Measurements from ENCODE around the gene RALGPS1. TPM values are rescaled to one million over a fixed set of nuclear protein-coding genes. Genes with fewer than 3 reads are reported as not detected.

RALGPS1 gene
- total RNA-seq, 4 donors from 2014 or later: 3.3 to 9.8 (median 6.7) TPM

- Histone ChIP-seq H3K27me3 (no peaks in the 10 kb centered on the region), H3K9me3 (no peaks in the 10 kb centered on the region), H3K27ac (peak overlapping the region in 3 of 4 donors; percentile 27 to 74 (median 59)), H3K4me3 (no peak overlapping the region), H3K36me3 (peaks cover 0 to 10% (median 0%) of the 10 kb centered on the region in 3 donors), H3K4me1 (peaks cover 0 to 31% (median 15%) of the 10 kb centered on the region in 4 donors)
- no peak for DNase-seq (ENCODE audit: low spot score in 2 of 2)
- WGBS, 2 donors: 15 to 19% methylated on average over 4 of the region's 4 CpGs
- no peak for TF ChIP-seq POLR2A (IDR thresholded peaks at IDR 0.05)
- TF ChIP-seq EP300 (IDR thresholded peaks at IDR 0.05): no peak
- TF ChIP-seq, protein P1, sequence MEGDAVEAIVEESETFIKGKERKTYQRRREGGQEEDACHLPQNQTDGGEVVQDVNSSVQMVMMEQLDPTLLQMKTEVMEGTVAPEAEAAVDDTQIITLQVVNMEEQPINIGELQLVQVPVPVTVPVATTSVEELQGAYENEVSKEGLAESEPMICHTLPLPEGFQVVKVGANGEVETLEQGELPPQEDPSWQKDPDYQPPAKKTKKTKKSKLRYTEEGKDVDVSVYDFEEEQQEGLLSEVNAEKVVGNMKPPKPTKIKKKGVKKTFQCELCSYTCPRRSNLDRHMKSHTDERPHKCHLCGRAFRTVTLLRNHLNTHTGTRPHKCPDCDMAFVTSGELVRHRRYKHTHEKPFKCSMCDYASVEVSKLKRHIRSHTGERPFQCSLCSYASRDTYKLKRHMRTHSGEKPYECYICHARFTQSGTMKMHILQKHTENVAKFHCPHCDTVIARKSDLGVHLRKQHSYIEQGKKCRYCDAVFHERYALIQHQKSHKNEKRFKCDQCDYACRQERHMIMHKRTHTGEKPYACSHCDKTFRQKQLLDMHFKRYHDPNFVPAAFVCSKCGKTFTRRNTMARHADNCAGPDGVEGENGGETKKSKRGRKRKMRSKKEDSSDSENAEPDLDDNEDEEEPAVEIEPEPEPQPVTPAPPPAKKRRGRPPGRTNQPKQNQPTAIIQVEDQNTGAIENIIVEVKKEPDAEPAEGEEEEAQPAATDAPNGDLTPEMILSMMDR (IDR thresholded peaks at IDR 0.05): no peak
These were observed 319.0 kb downstream of the RALGPS1 start for GRCh38 chr9:127233550-127233949.

DNA sequence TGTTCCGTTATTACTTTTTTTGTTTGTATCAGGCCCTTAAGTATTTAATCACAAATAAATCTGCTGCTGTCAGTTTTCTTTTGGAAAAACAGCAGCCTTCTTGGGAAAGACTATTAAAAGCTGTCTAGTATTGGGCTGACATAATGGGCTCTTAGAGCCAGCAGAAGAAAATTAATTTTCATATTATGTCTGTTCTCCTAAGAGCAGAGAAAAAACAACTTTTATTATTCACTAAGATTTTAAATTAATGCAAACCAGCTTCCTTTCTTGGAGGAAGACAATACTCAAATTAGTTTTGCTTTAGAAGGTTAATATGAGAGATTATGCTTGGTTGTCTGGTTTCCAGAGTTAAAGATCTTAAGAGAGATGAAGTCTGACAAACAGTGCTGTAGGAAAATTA is 319.4 kb downstream of the RALGPS1 start:
- peak overlapping the region in 2 of 4 donors; percentile 59 to 74 for H3K27ac ChIP-seq
- H3K4me3 ChIP-seq: no peak overlapping the region
- peaks cover 0 to 31% (median 15%) of the 10 kb centered on the region in 4 donors for H3K4me1 ChIP-seq
- TF ChIP-seq POLR2A (IDR thresholded peaks at IDR 0.05): no peak
- TF ChIP-seq, protein P1 (IDR thresholded peaks at IDR 0.05): no peak
- no peak for TF ChIP-seq EP300 (IDR thresholded peaks at IDR 0.05)
- peaks cover 0 to 10% (median 0%) of the 10 kb centered on the region in 3 donors for H3K36me3 ChIP-seq
- 14 to 18% methylated on average over 1 of the region's 1 CpG for WGBS, 2 donors
- H3K27me3 ChIP-seq: no peaks in the 10 kb centered on the region
- no peak for DNase-seq (ENCODE audit: low spot score in 2 of 2)
- H3K9me3 ChIP-seq: no peaks in the 10 kb centered on the region

DNA sequence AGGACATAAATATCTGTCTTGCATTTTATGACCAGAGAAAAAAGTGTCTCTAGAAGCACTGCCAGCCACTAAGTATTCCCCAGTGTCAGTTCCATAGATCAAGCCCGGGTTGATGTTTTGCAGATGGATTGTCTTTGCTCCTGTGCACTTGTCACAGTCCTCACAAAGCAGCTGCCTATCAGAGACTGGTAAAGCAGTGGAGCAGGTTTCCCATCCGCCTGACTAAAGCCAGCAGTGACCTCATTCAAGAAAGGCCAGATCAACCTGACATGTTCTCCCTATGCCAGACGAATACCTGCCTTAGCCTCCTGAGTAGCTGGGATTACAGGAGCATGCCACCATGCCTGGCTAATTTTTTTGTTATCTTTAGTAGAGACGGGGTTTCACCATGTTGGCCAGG is 323.2 kb downstream of the RALGPS1 start:
- no peaks in the 10 kb centered on the region for H3K27me3 ChIP-seq
- H3K36me3 ChIP-seq: peaks cover 0 to 10% (median 0%) of the 10 kb centered on the region in 3 donors
- TF ChIP-seq POLR2A (IDR thresholded peaks at IDR 0.05): no peak
- no peak for TF ChIP-seq EP300 (IDR thresholded peaks at IDR 0.05)
- TF ChIP-seq, protein P1 (IDR thresholded peaks at IDR 0.05): no peak
- H3K4me3 ChIP-seq: no peak overlapping the region
- WGBS, 2 donors: 75 to 82% methylated on average over 4 of the region's 4 CpGs
- no peaks in the 10 kb centered on the region for H3K9me3 ChIP-seq
- peaks cover 0 to 24% (median 12%) of the 10 kb centered on the region in 4 donors for H3K4me1 ChIP-seq
- H3K27ac ChIP-seq: no peak overlapping the region
- no peak for DNase-seq (ENCODE audit: low spot score in 2 of 2)

DNA sequence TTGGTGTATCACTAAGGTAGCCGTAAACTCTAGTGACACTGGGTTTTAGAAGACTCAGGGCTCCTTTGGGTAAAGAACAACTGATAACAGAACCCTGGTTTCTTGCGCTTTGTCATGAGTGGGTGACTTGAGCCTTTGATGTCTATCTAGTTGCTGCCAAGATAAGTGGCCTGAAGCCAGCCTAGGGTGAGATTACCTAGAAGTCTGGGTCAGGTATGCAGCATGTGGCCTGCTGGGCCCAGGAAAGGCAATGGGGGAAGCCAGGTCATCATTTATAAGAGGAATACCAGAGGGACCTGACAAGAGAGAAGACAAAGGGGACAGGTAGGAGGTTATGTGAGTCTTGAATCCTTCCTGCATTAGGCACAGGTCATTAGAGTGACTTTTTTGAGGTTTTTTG is 326.8 kb downstream of the RALGPS1 start:
- H3K27me3 ChIP-seq: no peaks in the 10 kb centered on the region
- H3K4me3 ChIP-seq: no peak overlapping the region
- TF ChIP-seq EP300 (IDR thresholded peaks at IDR 0.05): no peak
- no peak for TF ChIP-seq POLR2A (IDR thresholded peaks at IDR 0.05)
- TF ChIP-seq, protein P1 (IDR thresholded peaks at IDR 0.05): no peak
- peaks cover 0 to 11% (median 3%) of the 10 kb centered on the region in 4 donors for H3K4me1 ChIP-seq
- peaks cover 0 to 10% (median 0%) of the 10 kb centered on the region in 3 donors for H3K36me3 ChIP-seq
- no peak overlapping the region for H3K27ac ChIP-seq
- H3K9me3 ChIP-seq: no peaks in the 10 kb centered on the region
- whole genome bisulfite sequencing, 2 donors: 93 to 96% methylated on average over 2 of the region's 2 CpGs
- no peak for DNase-seq (ENCODE audit: low spot score in 2 of 2)

GRCh38 chr9:127244609-127245601 is 330.3 kb downstream of the RALGPS1 start:
- H3K9me3 ChIP-seq: no peaks in the 10 kb centered on the region
- no peaks in the 10 kb centered on the region for H3K36me3 ChIP-seq
- 11% methylated on average over 47 to 51 of the region's 53 CpGs for WGBS, 2 donors
- H3K27me3 ChIP-seq: no peaks in the 10 kb centered on the region
- TF ChIP-seq, protein P1 (IDR thresholded peaks at IDR 0.05): peak in 2 of 5 experiments; percentile 10 to 34
- TF ChIP-seq POLR2A (IDR thresholded peaks at IDR 0.05) (peak in 1 of 2 donors; percentile 71), EP300 (IDR thresholded peaks at IDR 0.05) (peak in 1 of 2 donors; percentile 76)
- peak overlapping the region; percentile 52 to 63 (median 59) for H3K4me3 ChIP-seq
- H3K27ac ChIP-seq: peak overlapping the region; percentile 26 to 85 (median 67)
- peak; percentile 96 to 97 for DNase-seq (ENCODE audit: low spot score in 2 of 2)
- H3K4me1 ChIP-seq: peaks cover 0 to 11% (median 3%) of the 10 kb centered on the region in 4 donors

Measured in tibial nerve (tissue), 4 donors.